Activated naive CD8-positive, alpha-beta T cell treated with anti-CD3 and anti-CD28 coated beads, Interleukin-2, amount 50 U/mL, for 16 hours (primary cell): ENCODE results near the gene IVNS1ABP.

Experiments
- DNase-seq: peaks from one replicate; pipeline ENCODE4 v3.0.0-alpha.2; 2020; ENCODE audit warnings: low read depth, low spot score

The IVNS1ABP gene

DNA sequence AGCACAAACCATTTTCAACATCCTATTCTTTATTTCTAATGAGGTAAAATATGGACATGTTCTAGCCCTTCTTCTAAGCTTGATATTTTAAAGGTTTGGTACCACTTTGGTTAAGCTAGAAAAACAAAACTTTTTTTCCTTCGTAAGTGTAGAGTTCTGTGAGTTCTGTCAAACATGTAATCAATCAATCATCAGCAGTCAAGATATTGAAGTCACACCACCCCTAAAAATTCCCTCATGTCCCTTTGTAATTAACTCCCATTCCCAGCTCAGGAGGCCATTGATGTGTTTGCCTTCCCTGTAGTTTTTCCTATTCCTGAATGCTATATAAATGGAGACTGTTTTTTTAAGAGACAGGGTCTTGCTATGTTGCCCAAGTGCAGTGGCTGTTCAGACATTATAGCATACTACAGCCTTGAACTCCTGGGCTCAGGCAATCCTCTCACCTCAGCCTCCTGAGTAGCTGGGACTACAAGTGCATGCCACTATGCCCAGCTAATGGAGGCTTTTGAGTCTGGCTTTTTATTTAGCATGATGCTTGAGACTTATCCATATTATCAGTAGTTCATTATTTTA, 23.0 kb downstream of the IVNS1ABP start:
- no peak for DNase-seq

DNA sequence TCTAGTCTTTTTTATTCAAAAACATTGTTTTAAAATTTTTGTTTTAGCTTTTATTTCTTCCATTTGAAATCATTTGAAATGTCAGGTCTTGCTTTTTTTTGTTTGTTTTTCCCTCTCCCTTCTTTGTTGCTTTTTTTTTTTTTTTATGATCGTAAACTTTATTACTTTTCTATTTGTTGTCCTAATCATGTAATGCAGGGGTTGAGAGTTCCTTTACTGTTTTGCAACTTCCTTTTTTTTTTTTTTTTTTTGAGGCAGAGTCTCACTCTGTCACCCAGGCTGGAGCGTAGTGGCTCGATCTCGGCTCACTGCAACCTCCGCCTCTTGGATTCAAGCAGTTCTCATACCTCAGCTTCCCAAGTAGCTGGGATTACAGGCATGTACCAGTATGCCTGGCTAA, 24.8 kb downstream of the IVNS1ABP start:
- DNase-seq = no peak

DNA sequence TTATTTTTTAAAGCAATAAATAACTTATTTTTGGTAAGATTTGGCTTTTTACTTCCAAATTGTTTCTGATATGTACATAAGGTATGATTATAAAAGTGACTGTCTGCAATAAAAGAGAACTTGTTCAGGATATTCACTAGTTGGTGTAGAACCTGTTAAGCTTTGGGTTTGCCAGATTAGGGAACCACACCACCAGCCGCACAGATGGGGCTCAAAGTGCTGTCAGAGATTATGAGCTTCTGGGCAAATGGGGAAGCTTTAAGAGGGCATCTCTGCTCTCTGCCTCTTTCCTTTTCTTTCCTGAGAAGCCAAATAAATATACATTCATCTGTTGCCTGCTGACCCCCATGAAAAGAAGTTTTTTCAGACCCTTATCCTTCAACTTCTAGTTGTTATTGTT, 25.4 kb downstream of the IVNS1ABP start:
- DNase-seq = no peak

DNA sequence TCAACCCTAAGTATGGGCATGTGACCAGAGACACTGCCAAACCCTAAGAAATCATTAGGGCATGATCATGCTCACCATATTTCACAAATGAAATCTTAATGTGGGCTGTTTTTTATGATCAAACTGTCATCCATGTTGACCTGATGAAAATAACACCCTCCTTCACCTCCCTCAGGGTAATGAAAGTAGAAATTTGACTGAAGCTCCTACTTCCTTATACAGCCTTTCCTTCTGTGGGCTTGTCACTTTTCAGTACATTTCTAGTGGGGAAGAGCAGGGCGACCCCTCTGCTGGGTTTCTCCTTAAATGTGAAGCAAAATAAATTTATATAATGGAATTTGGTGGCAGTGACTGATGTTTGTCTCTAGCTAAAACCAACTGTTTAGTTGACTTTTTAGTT, 25.9 kb downstream of the IVNS1ABP start:
- DNase-seq = no peak

DNA sequence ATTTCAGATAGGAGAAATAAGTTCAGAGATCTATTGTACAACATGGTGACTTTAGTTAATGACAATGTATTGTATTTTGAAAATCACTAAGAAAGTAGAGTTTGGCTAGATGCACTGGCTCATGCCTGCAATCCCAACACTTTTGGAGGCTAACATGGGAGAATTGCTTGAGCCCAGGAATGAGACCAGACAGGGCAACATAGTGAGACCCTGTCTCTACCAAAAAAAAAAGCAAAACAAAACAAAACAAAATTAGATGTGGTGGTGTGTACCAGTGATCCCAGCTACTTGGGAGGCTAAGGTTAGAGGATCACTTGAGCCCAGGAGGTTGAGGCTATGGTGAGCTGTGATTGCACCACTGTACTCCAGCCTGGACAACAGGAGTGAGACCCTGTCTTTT, 27.2 kb downstream of the IVNS1ABP start:
- no peak for DNase-seq

DNA sequence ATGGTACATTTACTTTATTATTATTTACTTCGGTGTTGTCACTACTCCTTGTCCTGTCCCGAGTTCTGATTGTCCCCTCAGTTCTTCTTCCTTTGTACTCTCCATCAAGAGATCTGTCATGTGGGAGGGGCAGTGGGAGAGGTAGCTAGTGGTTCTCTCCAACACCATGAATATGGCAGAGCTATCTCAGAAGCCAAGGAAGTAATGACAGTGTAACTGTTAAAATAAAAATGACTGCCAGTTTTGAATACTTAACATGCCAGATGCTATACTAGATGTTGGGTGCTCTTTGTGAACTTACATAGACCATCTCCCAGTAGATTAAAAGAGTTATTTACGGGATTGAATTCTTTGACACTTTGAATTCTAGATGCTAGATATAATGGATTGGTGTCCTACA, 28.6 kb downstream of the IVNS1ABP start:
- no peak for DNase-seq

DNA sequence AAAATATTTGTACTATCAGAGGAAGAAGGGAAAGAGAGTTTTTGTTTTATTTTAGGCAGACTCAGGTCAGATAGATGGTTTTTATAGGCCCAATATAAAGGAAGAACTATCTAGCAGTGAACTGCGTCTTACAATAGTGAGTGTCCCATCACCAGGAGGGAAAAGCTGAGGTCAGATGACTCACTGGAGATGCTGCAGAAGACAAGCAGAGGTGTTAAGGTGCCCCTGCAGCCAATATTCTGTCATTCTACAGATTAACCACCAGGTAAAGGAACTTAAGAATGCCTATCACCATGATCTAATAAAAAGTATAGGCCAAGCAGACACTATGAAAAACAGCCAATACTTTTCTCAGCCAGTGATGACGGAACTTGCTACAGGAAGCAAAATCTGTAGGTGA, 29.6 kb downstream of the IVNS1ABP start:
- no peak for DNase-seq

DNA sequence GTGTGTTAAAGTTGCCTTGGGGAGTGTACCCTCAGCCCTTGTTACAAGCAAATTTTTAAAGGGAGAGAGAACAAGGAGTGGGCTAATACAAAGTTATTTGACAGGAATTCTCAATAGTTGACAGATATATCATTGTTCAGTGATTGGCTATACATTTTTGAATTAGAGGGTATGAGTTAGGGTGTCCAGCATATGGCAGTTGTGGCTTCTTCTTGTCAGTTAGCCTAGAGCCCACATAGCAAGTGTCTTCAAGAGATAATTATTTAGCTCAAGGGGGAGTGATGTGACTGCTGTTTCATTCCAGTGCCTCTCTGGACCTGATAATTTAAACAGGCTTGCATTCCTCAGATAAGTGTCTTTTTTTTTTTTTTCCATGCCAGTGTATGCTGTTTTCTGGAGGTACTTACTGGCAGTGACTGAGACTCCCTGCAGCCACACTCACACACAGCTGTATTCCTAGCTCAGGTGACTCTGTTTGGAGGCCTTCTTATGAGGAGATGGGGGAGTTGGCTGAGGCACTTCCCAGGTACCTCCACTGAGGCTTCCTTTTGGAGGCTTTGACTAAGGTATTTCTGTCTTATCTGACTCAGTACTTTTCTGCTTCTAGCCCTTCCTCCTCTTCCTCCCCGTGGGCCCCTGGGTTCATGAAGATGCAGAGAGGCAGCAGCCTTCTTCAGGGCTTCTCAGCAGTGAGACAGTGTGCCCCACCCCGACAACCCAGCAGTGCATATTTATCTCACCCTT, 32.3 kb downstream of the IVNS1ABP start:
- DNase-seq = no peak

DNA sequence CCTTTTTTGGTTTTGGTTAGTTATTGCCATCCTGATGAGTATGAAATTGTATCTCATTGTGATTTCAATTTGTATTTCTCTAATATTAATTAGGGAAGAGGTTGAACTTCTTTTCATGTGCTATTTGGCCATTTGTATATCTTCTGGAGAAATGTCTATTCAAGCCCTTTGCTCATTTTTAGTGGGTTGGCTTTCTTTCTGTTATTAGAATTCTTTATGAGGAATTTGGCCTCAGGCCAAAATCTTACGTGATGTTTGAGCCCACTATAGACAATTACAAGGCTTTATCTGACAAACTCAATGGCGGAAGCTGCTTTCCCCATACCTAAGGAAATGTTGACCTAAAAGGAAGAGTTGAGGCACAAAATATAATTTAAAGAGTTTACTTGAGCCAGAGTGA, 32.9 kb downstream of the IVNS1ABP start:
- no peak for DNase-seq

DNA sequence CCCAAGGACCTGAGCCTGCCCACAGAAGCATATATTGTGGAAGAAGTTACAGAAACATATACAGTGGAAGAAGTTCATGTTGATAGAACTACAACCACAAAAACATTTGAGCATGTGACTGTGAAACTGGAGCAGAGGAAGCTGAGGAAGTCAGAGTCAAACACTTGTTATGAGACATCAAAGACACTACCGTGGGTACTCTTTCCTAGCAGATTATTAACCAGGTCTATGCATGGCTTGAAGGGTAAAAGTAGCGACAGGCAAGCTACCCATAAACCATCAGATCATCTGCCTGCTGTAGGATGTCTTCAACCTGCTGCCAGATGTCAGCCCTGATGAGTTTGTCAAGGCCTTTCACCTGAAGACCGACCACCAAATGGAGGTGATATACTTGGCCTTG, 35.8 kb downstream of the IVNS1ABP start:
- DNase-seq = no peak

DNA sequence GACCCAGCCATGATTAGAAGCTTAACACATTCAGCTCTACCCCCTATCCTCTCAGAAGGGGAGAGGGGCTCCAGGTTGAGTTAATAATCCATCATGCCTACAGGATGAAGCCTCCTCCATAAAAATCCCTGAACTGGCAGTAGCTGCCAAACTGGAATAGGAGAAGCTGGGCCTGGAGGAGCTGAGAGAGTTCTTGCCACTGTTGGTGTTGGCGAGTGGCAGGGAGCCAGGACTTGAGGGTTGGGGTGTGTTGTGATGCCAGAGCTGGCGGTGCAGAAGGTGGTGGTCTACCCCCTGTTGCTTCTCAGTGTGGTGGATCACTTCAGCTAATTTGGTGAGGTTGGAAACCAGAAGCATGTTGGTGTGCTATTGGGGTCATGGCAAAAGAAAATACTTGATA, 36.5 kb downstream of the IVNS1ABP start:
- DNase-seq = no peak

DNA sequence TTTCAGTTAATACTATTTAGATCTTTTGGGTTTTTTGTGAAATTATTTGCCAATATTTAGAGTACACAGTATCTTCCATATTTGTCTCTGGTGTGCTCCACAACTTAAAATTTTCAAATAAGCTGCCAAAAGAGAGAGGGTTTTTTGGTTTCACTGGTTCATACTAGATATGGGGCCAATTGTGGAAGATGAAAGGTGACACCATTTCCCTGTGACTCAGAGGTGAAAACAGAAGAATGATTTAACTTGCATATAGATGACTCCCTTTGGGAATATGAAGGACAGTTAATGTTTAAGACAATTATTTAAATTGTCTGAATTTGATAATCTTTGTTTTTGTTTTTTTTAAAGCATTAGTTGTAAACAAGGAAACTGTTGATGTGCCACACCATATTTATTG, 37.5 kb downstream of the IVNS1ABP start:
- DNase-seq = no peak

DNA sequence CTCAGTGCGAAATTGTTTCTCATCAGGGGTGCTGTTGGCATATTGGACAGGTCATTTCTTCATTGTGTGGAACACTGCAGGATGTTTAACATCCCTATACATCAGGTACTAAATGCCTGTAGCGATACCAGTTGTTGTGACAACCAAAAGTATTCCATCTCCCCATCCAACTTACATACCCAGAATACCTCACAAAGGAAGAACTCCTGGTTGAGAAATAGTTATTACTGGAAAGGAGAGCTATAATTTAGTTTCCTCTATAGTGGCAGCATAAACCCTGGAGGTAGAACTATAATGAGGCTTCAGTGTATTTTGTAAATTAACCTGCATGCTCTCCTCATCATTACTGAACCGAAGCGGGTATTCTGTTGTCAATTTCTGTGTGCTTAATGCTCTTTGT, 45.1 kb downstream of the IVNS1ABP start:
- DNase-seq = no peak

DNA sequence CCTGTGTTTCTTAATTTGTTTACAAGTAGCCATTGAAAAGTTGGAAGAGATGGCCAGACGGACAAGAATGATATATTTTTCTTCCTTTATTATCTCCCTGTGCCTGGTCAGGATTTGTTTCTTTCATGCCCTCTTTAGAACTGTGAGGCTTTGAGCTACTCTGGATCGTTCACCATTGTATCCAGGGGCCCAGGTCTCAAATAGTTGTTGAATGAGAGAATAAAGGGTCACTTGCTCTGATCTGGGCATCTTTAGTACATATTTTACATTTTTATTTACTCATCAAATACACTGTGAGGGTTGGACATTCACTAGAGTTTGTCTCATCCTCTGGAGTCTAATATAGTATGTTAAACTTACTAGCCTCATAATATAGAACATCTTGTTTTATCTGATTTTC, 48.7 kb downstream of the IVNS1ABP start:
- no peak for DNase-seq

DNA sequence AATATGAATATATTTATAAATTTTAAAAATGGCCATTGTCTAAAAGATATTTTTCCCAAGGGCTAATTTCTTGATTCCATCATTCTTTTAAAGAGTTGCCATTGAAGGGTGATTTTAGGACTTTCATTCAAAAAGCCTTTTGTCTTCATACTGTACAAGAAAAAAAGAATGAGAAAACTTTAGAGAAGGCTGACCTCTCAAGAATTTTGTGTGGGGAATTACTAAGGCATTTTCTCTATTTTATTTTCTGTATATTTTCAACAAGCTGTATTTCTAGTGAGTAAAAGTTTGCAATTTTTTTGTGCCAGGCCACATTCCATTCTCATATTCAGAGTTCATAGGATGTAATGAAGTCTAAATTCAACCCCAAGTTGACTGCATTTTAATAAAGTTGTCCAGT, 49.3 kb downstream of the IVNS1ABP start:
- DNase-seq = no peak

DNA sequence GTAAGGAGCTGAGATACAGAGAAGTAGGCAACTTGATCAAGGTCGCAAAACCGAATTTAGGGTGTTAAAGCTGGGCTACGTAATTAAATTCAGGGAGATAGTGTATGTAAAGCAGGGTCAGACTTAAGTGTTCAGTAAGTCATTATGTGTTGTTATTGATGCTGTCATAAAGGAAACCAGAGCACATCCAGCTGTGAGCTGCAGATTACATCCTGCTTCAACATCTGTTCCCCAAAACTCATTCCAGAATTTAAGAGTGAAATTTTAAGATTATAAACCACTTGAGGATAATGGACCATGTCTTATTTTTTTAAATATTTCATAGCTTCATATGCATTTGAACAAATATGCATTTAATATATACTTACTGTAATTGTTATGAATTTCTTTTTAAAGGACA, 49.7 kb downstream of the IVNS1ABP start:
- DNase-seq = no peak

DNA sequence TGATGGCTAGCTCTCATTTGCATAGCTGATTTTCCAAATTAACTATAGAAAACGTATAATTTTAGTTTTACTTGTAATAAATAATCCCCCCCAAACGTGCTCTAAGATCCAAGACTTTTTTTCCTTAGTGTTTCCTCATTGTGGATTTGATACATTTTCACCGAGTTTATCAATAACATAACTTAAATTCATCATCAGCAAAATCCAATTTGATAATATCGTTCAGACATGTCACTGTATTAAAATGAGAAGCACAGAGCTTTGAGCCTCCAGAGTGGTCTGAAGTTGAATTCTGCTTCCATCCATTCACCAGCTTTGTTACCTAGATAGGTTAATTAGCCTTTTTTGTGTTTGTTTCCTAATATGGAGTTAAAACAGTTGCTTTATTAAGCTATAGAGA, 51.7 kb downstream of the IVNS1ABP start:
- DNase-seq = no peak

DNA sequence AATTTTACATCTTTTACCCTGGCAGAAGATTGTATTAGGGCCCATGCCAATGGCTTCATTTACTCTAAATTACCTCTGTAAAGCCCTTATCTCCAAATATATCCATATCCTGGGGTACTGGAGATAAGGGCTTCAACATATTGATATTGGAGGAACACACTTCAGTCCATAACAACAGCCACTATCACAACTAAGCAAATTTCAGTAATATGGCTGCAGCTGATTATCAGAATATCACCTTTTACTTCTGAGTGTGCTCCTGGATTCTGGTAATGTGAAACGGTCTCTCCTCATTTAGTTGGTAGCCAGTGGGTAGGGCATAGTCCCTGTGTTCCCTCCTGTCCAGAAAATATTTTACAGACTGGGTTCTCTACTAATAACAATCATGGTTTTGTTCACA, 53.3 kb downstream of the IVNS1ABP start:
- DNase-seq = no peak

DNA sequence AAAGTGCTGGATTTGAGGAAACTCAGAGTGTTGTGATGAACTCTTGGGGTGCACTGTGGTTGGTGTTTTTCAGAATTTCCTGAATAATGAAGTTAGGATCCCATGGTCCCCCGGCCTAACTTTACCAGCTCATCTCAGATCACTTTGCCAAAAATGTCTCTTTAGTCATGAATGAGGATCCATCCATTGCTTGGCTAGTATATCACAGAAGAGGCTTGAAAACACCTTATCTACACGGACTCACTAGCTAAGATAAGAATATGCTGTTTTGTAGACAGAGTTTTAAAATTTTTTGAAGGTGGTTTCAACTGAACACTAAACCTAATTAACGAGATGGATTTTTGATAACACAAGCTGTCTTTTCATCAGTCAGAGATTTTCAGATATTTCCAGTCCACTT, 53.8 kb downstream of the IVNS1ABP start:
- DNase-seq = no peak

DNA sequence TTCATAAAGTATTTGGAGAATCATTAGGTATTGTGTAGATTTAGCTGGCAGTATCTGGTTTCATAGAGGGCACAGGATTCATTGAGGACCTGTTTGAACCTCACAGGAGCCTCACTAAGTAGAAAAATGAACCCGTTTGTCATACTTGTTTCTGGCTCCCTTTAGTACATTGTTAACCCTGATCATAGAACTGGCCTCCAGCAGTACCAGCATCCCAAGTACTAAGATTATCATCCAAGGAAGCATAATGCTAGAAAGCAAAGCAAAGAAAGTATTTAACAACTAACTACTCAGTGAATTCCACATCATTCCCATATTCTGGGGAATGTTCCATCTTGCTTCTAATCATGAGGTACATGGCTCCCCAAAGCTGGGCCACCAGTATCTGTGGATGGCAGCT, 54.9 kb downstream of the IVNS1ABP start:
- DNase-seq = no peak

DNA sequence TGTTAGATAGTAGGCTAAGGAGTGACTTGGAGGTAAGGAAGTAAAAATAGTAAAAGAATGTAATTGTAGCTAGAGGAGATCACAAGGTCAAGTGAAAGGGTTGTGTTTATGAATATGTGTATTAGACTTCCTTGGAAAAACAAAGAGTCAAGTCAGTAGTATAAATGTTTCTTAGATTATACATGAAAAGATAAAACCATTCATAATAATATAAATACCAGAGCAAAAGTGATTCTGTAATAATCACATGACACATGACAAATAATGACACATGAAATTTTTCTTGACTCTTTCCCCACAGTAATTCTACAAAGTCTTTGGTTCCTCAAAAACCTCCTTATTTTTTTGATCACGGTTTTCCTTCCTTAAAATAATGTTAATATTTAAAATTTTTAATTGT, 56.4 kb downstream of the IVNS1ABP start:
- DNase-seq = no peak

DNA sequence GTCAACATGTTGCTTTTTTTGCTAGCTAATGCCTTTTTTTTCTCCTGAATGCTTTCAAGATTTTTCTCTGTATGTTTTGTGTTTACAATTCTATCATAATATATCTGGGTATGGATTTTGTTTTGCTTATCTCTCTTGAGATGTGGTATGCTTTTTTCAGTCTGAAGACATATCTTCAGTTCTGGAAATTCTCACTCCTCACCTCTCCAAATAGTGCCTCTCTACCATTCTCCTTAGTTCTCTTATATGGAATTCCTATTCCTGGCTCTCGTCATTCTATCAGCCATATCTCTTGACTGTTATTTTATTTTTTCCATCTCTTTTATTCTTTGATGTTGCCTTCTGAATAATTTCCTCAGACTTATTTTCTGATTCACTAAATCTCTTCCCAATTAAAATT, 58.4 kb downstream of the IVNS1ABP start:
- DNase-seq = no peak

DNA sequence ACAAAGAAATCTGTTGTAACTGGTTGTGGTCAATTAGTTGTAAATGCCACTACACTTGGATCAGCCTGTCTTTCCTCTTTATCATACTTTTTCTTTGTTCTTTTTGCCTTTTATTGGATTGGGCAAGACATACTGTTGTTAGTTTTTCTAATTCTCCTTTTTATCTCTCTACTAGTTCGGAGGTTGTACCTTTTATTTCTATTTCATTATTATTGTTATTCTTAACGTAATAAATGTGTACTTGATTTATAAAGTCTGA, 59.2 kb downstream of the IVNS1ABP start:
- DNase-seq = no peak
